ENCODE measurements around the gene CD63.

- TF ChIP-seq, protein P1, sequence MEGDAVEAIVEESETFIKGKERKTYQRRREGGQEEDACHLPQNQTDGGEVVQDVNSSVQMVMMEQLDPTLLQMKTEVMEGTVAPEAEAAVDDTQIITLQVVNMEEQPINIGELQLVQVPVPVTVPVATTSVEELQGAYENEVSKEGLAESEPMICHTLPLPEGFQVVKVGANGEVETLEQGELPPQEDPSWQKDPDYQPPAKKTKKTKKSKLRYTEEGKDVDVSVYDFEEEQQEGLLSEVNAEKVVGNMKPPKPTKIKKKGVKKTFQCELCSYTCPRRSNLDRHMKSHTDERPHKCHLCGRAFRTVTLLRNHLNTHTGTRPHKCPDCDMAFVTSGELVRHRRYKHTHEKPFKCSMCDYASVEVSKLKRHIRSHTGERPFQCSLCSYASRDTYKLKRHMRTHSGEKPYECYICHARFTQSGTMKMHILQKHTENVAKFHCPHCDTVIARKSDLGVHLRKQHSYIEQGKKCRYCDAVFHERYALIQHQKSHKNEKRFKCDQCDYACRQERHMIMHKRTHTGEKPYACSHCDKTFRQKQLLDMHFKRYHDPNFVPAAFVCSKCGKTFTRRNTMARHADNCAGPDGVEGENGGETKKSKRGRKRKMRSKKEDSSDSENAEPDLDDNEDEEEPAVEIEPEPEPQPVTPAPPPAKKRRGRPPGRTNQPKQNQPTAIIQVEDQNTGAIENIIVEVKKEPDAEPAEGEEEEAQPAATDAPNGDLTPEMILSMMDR (IDR thresholded peaks at IDR 0.05; ENCODE audit: low read length), result no peak
- no peak for TF ChIP-seq EZH2 (IDR thresholded peaks at IDR 0.05; ENCODE audit: borderline replicate concordance, low read length)
Observed at GRCh38 chr12:55737581-55738122, 8.8 kb upstream of the CD63 start.
